Tibial artery (tissue), 4 donors: ENCODE data around the gene RALY.
A peak's percentile ranks its signal among the peaks of the same experiment; 100 is the strongest.

ENCODE experiments used
- DNase-seq, 2 donors: peaks; one replicate each; pipeline ENCODE4 v3.0.0-alpha.2; 2019
- H3K27ac ChIP-seq, 2 donors: fragments of 200-600 bp; sonication (generic) in 1 of 2; 1 replicate in 1 of 2; 2 replicates in 1 of 2; pipeline ENCODE4 v1.5.1; 2018 to 2019; ENCODE audit warnings: mild to moderate bottlenecking in 1 of 2
- H3K27me3 ChIP-seq, 2 donors: fragments of 200-600 bp; sonication (generic) in 1 of 2; one replicate each; pipeline versions ENCODE4 v1.5.1 to v1.6.0; 2016 to 2019
- H3K36me3 ChIP-seq, 3 donors: fragments of 200-600 bp; sonication (generic) in 2 of 3; one replicate each; pipeline ENCODE4 v1.5.1; 2016 to 2019; ENCODE audit warnings: mild to moderate bottlenecking in 2 of 3
- H3K4me1 ChIP-seq, 4 donors: fragments of 200-600 bp; sonication (generic) in 2 of 4; 1 replicate in 3 of 4; 2 replicates in 1 of 4; pipeline ENCODE4 v1.5.1; 2016 to 2019
- H3K4me3 ChIP-seq, 2 donors: fragments of 200-600 bp; sonication (generic) in 1 of 2; 1 replicate in 1 of 2; 2 replicates in 1 of 2; pipeline ENCODE4 v1.5.1; 2018 to 2019; ENCODE audit warnings: mild to moderate bottlenecking in 2 of 2
- H3K9me3 ChIP-seq, 3 donors: fragments of 200-600 bp; sonication (generic) in 1 of 3; one replicate each; pipeline ENCODE4 v1.5.1; 2016 to 2019
- intact Hi-C: fragments of 100-400 bp; cut with DNase I; formaldehyde crosslinking; loops from one replicate; pipeline ENCODE4 v1.15.0; 2023; ENCODE audit warnings: low total_unique reads
- TF ChIP-seq, protein P1 (sequence below), 2 experiments: fragments of 200-600 bp in 1 of 2; fragments of 450-650 bp in 1 of 2; IDR thresholded peaks; one replicate each; pipeline ENCODE4 v1.5.1; 2017 to 2019; ENCODE audit warnings: antibody characterized with exemption in 2 of 2, mild to moderate bottlenecking in 1 of 2, moderate library complexity in 1 of 2

RALY gene

DNA sequence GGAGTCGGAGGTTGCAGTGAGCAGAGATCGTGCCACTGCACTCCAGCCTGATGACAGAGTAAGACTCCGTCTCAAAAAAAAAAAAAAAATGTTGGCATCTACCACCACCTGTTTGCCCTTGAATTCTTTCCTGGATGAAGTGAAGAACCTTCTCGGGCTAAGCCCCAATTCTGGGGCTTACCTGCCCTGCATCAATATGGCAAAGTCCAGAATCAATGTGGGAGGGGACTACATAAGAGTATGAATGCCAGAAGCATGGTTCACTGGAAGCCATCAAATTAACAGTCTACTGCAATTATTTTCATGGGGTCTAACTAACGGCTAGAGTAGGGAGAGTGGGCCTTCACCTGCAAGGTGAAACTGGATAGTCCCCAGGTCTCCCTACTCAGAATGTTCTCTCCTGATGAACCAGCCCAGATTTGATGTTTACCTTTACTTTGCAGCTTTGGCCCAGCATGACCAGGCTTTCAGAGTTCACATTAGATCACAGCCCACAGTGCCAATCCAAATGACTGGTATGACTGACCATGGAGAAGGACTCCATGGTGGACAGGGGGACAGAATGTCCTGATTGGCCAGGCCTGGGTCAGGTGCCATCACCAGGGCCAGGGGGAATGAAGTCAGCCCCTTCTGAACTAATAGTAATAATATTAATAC lies 7.0 kb upstream of the RALY start:
- no peak overlapping the region for H3K27ac ChIP-seq
- TF ChIP-seq, protein P1, sequence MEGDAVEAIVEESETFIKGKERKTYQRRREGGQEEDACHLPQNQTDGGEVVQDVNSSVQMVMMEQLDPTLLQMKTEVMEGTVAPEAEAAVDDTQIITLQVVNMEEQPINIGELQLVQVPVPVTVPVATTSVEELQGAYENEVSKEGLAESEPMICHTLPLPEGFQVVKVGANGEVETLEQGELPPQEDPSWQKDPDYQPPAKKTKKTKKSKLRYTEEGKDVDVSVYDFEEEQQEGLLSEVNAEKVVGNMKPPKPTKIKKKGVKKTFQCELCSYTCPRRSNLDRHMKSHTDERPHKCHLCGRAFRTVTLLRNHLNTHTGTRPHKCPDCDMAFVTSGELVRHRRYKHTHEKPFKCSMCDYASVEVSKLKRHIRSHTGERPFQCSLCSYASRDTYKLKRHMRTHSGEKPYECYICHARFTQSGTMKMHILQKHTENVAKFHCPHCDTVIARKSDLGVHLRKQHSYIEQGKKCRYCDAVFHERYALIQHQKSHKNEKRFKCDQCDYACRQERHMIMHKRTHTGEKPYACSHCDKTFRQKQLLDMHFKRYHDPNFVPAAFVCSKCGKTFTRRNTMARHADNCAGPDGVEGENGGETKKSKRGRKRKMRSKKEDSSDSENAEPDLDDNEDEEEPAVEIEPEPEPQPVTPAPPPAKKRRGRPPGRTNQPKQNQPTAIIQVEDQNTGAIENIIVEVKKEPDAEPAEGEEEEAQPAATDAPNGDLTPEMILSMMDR (IDR thresholded peaks at IDR 0.05) = no peak
- no peaks in the 10 kb centered on the region for H3K9me3 ChIP-seq
- peaks cover 0 to 11% (median 5%) of the 10 kb centered on the region in 4 donors for H3K4me1 ChIP-seq
- no peaks in the 10 kb centered on the region for H3K36me3 ChIP-seq
- intact Hi-C loops = no loop called here
- H3K4me3 ChIP-seq = no peak overlapping the region
- no peaks in the 10 kb centered on the region for H3K27me3 ChIP-seq
- no peak for DNase-seq

DNA sequence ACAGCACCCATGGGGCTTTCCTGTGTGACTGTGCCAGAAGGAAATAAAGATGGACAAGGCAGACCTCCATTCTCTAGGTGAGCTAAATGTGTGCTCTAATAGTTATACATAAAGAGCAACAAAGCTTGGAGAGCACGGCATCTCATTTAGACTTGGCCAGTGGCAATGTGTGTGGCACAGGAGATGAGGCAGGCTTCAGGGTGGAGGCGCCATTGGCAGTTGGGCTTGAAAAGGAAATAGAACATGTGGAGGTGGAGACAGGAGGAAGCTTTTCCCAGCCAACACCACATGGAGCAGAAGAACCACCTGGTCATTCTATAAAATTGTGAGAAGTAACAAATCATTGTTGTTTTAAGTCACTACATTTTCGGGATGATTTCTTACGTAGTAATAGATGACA lies 3.6 kb upstream of the RALY start:
- Histone ChIP-seq H3K27ac (no peak overlapping the region), H3K36me3 (no peaks in the 10 kb centered on the region), H3K4me3 (no peak overlapping the region), H3K27me3 (no peaks in the 10 kb centered on the region), H3K9me3 (no peaks in the 10 kb centered on the region), H3K4me1 (peaks cover 0 to 24% (median 17%) of the 10 kb centered on the region in 4 donors)
- no peak for DNase-seq
- TF ChIP-seq, protein P1 (IDR thresholded peaks at IDR 0.05) = no peak
- intact Hi-C loops = loop anchor here (10.0 kb wide), 2 partner anchors 125 to 175 kb away; partner anchors contain the start of genes CHMP4B and EIF2S2

DNA sequence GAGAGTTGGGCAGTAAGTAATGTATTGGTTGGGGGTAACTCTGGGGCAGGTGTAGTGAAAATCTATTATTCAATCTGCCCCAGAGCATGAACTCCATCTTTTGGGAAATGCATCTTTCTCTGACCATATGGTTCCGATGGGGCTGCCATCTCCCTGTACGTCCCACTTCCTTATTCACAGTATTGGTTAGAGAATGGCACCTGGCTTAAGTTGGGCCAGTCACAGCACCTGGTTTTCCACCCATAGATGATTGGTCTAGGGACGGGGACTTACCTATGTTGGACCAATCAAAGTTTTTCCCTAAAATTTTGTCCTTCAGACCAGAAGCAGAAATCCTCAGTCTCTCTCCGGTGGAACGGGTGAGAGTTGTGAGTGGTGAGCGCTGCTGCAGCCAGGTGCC lies 2.2 kb upstream of the RALY start:
- no peak for DNase-seq
- TF ChIP-seq, protein P1 (IDR thresholded peaks at IDR 0.05) = no peak
- Histone ChIP-seq H3K36me3 (no peaks in the 10 kb centered on the region), H3K27me3 (no peaks in the 10 kb centered on the region), H3K9me3 (no peaks in the 10 kb centered on the region), H3K4me1 (peaks cover 0 to 38% (median 30%) of the 10 kb centered on the region in 4 donors), H3K4me3 (no peak overlapping the region), H3K27ac (no peak overlapping the region)
- intact Hi-C loops = loop anchor here (10.0 kb wide), 2 partner anchors 123 to 177 kb away; partner anchors contain the start of genes CHMP4B and EIF2S2

DNA sequence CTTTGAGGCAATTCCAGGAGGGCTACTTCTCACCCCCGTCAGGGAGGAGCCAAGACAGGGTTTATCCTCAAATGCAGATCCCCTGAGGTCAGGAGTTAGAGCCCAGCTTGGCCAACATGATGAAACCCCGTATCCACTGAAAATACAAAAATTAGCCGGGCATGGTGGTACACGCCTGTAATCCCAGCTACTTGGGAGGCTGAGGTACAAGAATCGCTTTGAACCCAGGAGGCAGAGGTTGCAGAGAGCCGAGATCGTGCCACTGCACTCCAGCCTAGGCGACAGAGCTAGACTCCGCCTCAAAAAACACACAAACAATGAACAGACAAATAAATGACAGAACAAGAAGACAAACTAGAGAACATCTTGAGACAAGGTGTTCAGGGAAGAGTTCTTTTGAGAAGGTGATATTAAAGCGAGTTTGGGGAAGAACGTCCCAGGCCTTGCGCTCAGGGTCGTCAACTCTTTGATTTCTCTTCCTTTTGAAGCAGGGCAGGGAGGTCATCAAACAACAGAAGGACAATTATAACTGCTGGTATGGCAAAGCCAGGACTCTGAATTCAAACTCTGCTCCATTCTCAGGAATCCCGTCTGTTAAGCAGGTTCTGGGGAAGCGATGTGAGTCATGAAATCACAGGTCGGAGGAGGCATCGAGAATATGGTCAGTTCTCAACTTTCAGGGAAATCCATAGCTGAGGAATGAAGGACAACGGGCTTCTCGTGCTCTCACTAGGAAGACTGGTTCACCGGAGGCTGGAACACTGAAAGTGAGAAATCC lies 1.4 kb upstream of the RALY start:
- H3K4me3 ChIP-seq = peak overlapping the region; percentile 96 to 99
- no peaks in the 10 kb centered on the region for H3K36me3 ChIP-seq
- intact Hi-C loops = loop anchor here (10.0 kb wide), 2 partner anchors 122 to 178 kb away; partner anchors contain the start of genes CHMP4B and EIF2S2
- no peaks in the 10 kb centered on the region for H3K27me3 ChIP-seq
- no peak for DNase-seq
- peaks cover 0 to 47% (median 36%) of the 10 kb centered on the region in 4 donors for H3K4me1 ChIP-seq
- TF ChIP-seq, protein P1 (IDR thresholded peaks at IDR 0.05) = no peak
- no peaks in the 10 kb centered on the region for H3K9me3 ChIP-seq
- peak overlapping the region; percentile 98 to 99 for H3K27ac ChIP-seq

DNA sequence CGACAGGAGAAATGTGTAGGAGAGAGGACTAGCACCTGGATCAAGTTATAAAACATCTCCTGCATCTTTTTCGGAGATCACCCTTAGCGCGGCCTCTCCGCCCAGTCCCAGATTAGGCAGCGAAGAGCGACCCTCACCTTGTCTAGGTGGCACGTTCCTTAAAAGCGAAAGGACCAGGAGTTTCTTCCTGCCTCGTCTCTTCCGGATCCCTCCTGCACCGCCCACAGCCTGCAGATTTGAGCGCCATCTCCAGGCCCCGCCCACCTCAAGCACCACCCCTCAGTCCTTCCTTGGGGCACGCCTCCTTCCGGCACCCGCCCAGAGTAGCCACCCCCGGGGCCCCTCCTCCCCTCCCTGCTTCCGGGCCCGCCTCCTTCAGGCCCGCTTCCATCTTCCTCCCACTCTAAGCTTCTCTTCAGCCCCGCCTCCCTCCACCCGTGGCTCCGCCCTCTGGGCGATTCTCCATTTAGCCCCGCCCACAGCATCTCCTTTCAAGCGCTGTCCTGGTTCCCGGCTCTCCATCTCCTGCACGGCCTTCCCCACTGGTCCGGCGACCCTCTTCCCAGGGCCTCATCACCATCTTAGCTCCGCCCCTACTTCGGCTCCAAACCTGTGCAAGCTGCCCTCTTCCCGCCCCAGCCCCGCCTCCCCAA lies 662 bp upstream of the RALY start:
- intact Hi-C loops = loop anchor here (10.0 kb wide), 2 partner anchors 122 to 178 kb away; partner anchors contain the start of genes CHMP4B and EIF2S2
- peak overlapping the region; percentile 98 to 99 for H3K27ac ChIP-seq
- TF ChIP-seq, protein P1 (IDR thresholded peaks at IDR 0.05) = no peak
- no peaks in the 10 kb centered on the region for H3K36me3 ChIP-seq
- peaks cover 0 to 54% (median 41%) of the 10 kb centered on the region in 4 donors for H3K4me1 ChIP-seq
- no peaks in the 10 kb centered on the region for H3K27me3 ChIP-seq
- peak; percentile 99 to 100 for DNase-seq
- peak overlapping the region; percentile 96 to 99 for H3K4me3 ChIP-seq
- no peaks in the 10 kb centered on the region for H3K9me3 ChIP-seq
